Stomach (tissue), 4 donors: ENCODE measurements around the gene VCL.

Source experiments
- POLR2A ChIP-seq, 4 donors: fragments of 450-650 bp; IDR thresholded peaks; one replicate each; pipeline ENCODE4 v1.6.1; 2016; ENCODE audit warnings: antibody characterized with exemption in 4 of 4, control low read depth in 2 of 4, mild to moderate bottlenecking in 1 of 4, moderate library complexity in 1 of 4
- TF ChIP-seq, protein P1 (sequence below), 7 experiments: fragments of 450-650 bp in 4 of 7; fragments of 200-600 bp in 3 of 7; sonication (generic) in 3 of 7; IDR thresholded peaks; one replicate each; pipeline ENCODE4 v1.5.1; 2016 to 2019; ENCODE audit warnings: antibody characterized with exemption in 7 of 7, control low read depth in 2 of 7, mild to moderate bottlenecking in 1 of 7

DNA sequence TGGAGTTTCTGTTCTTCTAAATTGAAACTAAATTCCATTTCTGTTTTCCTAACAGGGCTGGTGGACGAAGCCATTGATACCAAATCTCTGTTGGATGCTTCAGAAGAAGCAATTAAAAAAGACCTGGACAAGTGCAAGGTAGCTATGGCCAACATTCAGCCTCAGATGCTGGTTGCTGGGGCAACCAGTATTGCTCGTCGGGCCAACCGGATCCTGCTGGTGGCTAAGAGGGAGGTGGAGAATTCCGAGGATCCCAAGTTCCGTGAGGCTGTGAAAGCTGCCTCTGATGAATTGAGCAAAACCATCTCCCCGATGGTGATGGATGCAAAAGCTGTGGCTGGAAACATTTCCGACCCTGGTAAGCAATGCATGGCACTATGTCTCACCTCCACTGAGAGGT, 107.1 kb downstream of the VCL start:
- TF ChIP-seq, protein P1, sequence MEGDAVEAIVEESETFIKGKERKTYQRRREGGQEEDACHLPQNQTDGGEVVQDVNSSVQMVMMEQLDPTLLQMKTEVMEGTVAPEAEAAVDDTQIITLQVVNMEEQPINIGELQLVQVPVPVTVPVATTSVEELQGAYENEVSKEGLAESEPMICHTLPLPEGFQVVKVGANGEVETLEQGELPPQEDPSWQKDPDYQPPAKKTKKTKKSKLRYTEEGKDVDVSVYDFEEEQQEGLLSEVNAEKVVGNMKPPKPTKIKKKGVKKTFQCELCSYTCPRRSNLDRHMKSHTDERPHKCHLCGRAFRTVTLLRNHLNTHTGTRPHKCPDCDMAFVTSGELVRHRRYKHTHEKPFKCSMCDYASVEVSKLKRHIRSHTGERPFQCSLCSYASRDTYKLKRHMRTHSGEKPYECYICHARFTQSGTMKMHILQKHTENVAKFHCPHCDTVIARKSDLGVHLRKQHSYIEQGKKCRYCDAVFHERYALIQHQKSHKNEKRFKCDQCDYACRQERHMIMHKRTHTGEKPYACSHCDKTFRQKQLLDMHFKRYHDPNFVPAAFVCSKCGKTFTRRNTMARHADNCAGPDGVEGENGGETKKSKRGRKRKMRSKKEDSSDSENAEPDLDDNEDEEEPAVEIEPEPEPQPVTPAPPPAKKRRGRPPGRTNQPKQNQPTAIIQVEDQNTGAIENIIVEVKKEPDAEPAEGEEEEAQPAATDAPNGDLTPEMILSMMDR (IDR thresholded peaks at IDR 0.05): no peak
- no peak for TF ChIP-seq POLR2A (IDR thresholded peaks at IDR 0.05)
